ENCODE results near the gene EPN2.

The EPN2 gene

DNA sequence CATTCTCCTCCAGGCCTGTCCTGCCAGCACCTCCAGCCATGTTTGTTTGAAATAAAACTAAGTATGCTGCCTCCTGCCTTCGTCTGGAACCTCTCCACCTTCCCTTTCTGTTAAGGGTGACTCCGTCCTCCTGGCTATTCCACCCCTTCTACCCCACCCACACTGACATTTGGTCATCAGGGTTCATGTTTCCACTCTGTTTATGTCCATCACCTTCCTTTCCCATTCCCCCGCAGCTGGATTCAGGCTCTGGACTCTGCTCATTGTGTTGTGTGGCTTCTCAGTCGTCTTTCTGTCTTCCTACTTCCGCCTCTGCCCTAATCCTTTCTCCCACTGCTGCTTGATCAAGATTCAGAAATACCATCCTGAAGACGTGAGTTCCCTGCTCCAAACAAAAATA, 28.6 kb downstream of the EPN2 start:
- TF ChIP-seq, protein P1, sequence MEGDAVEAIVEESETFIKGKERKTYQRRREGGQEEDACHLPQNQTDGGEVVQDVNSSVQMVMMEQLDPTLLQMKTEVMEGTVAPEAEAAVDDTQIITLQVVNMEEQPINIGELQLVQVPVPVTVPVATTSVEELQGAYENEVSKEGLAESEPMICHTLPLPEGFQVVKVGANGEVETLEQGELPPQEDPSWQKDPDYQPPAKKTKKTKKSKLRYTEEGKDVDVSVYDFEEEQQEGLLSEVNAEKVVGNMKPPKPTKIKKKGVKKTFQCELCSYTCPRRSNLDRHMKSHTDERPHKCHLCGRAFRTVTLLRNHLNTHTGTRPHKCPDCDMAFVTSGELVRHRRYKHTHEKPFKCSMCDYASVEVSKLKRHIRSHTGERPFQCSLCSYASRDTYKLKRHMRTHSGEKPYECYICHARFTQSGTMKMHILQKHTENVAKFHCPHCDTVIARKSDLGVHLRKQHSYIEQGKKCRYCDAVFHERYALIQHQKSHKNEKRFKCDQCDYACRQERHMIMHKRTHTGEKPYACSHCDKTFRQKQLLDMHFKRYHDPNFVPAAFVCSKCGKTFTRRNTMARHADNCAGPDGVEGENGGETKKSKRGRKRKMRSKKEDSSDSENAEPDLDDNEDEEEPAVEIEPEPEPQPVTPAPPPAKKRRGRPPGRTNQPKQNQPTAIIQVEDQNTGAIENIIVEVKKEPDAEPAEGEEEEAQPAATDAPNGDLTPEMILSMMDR (IDR thresholded peaks at IDR 0.05; ENCODE audit: insufficient read depth, low read length, missing control alignments) = no peak

DNA sequence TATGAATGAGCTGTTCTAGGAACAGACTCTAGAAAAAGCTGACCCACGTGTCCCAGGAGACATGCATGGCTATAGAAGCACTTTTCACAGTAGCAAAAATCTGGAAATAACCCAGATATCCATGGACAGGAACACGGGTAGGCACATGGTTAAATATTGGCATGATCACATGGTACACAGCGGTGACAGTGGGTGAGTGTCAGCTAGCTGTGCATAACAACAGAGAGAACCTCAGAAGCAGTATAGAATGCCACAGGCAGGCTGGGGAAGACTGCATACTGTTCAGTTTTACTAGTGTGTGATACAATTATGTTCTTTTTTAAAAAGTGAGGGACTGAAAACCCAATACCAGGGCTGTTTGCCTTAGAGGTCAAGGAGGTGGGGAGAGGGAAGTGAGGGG, 31.4 kb downstream of the EPN2 start:
- no peak for DNase-seq (ENCODE audit: low read depth, low spot score)
- POLR2A ChIA-PET = no interaction called here
- TF ChIP-seq, protein P1 (IDR thresholded peaks at IDR 0.05; ENCODE audit: insufficient read depth, low read length, missing control alignments) = no peak
- CTCF ChIA-PET = interaction anchor here (1.0 to 1.4 kb wide), 2 partner anchors 8 to 19 kb away, joined by 3 read pairs; no protein-coding TSS in a partner anchor
- no peak overlapping the region for H3K4me3 ChIP-seq (ENCODE audit: low read depth, low read length)

More for the DNA sequence above, 28.6 kb downstream of the EPN2 start:
- ChIA-PET CTCF (interaction anchor here (1.7 kb wide), 1 partner anchor 12 kb away, joined by 3 read pairs; no protein-coding TSS in a partner anchor), POLR2A (no interaction called here)
- H3K4me3 ChIP-seq (ENCODE audit: low read depth, low read length) = no peak overlapping the region
- no peak for DNase-seq (ENCODE audit: low read depth, low spot score)

DNA sequence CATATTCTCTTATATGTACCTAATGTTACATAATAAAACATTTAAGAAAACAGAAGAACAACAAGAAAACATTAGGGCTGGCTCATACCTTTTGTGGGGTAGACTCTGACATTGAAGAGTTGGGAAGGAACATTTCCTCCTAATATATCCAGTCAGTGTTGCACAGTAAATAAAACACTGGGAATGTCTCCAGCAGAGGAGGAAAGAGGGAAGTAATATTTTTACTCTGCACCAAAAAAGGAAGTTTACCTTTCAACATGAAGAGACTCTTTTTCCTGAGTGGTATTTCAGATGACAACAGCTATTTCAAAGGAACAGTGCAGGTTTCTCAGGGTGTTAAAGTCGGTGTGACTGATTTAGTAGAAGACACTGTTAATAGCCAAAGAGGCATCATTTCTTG, 31.9 kb downstream of the EPN2 start:
- TF ChIP-seq, protein P1 (IDR thresholded peaks at IDR 0.05; ENCODE audit: insufficient read depth, low read length, missing control alignments) = no peak
- ChIA-PET POLR2A (no interaction called here), CTCF (interaction anchor here (1.0 kb wide), 1 partner anchor 19 kb away, joined by 3 read pairs; no protein-coding TSS in a partner anchor)
- no peak for DNase-seq (ENCODE audit: low read depth, low spot score)
- no peak overlapping the region for H3K4me3 ChIP-seq (ENCODE audit: low read depth, low read length)

DNA sequence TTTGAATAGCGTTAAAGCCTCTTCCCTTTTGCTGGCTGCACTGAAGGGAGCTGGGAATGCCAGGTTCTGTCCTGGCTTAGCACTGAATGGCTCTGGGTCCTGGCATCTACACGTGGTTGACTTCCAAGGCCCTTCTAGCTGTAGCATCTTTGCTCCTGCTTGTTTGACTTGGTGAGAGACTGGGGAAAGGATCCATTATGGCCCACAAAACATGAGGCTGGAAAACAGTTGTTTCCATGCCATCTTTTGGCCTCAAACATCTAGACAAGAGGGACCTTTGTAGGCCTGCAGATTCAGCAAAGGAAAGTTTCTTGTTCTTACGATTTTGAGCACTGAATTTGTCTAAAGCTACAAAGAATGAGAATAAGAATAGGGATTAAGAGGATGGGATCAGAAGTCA, 32.5 kb downstream of the EPN2 start:
- no peak overlapping the region for H3K4me3 ChIP-seq (ENCODE audit: low read depth, low read length)
- TF ChIP-seq, protein P1 (IDR thresholded peaks at IDR 0.05; ENCODE audit: insufficient read depth, low read length, missing control alignments) = no peak
- ChIA-PET POLR2A (no interaction called here), CTCF (no interaction called here)
- no peak for DNase-seq (ENCODE audit: low read depth, low spot score)

- POLR2A ChIA-PET = no interaction called here
These were observed 33.2 kb downstream of the EPN2 start for GRCh38 chr17:19270347-19270703.

GRCh38 chr17:19270704-19271611, 33.8 kb downstream of the EPN2 start:
- TF ChIP-seq, protein P1 (IDR thresholded peaks at IDR 0.05; ENCODE audit: insufficient read depth, low read length, missing control alignments) = no peak
- ChIA-PET POLR2A (no interaction called here), CTCF (interaction anchor here (1.1 kb wide), 1 partner anchor 14 kb away, joined by 3 read pairs; no protein-coding TSS in a partner anchor)
- no peak for DNase-seq (ENCODE audit: low read depth, low spot score)
- H3K4me3 ChIP-seq (ENCODE audit: low read depth, low read length) = no peak overlapping the region

More at GRCh38 chr17:19270347-19270703, 33.2 kb downstream of the EPN2 start:
- no peak overlapping the region for H3K4me3 ChIP-seq (ENCODE audit: low read depth, low read length)
- no peak for DNase-seq (ENCODE audit: low read depth, low spot score)
- CTCF ChIA-PET = no interaction called here
- TF ChIP-seq, protein P1 (IDR thresholded peaks at IDR 0.05; ENCODE audit: insufficient read depth, low read length, missing control alignments) = no peak

All from AG04449 (cell line).